ES-I3 (cell line): ENCODE results near the gene DNAJC1.
"Not testable (repeated sequence)": the region's sequence is repeated elsewhere in the genome, so short reads cannot be mapped to it uniquely, and the experiment has no call there.

ENCODE experiments used
- H3K36me3 ChIP-seq: 2 replicates; pipeline ENCODE4 v1.6.1; 2013; ENCODE audit warnings: mild to moderate bottlenecking, low read length, control low read depth, moderate library complexity; ENCODE audit not compliant: insufficient read depth
- H3K4me1 ChIP-seq: 2 replicates; pipeline ENCODE4 v1.6.1; 2013; ENCODE audit warnings: mild to moderate bottlenecking, control low read depth, low read length; ENCODE audit not compliant: insufficient read depth
- H3K9ac ChIP-seq: 2 replicates; pipeline ENCODE4 v1.6.1; 2013; ENCODE audit warnings: low read depth, mild to moderate bottlenecking, low read length, moderate library complexity
- H3K9me3 ChIP-seq: 2 replicates; pipeline ENCODE4 v1.6.1; 2013; ENCODE audit warnings: mild to moderate bottlenecking, low read length, moderate library complexity; ENCODE audit not compliant: control insufficient read depth, insufficient read depth

Gene DNAJC1

GRCh38 chr10:22003177-22003963 lies at the start of gene DNAJC1:
Gene DNAJC1, minus strand, starts transcription at chr10:22003730. Its CDS starts 296 bp downstream, at chr10:22003434.
- Histone ChIP-seq H3K9ac (peak within 1 kb of the TSS; percentile 85), H3K9me3 (no peaks in the 10 kb centered on the region; the same call in 1 of the 2 replicates), H3K4me1 (peaks cover 6% of the 10 kb centered on the region), H3K36me3 (no peaks in the 10 kb centered on the region)

GRCh38 chr10:22053048-22053447 lies 49.5 kb upstream of the DNAJC1 start:
- peaks cover 7% of the 10 kb centered on the region; the same call in 1 of the 2 replicates for H3K9me3 ChIP-seq
- H3K4me1 ChIP-seq = no peaks in the 10 kb centered on the region
- no peak overlapping the region for H3K9ac ChIP-seq
- H3K36me3 ChIP-seq = no peaks in the 10 kb centered on the region

- H3K9ac ChIP-seq = no peak overlapping the region
- H3K36me3 ChIP-seq = no peaks in the 10 kb centered on the region
- H3K4me1 ChIP-seq = no peaks in the 10 kb centered on the region
- peaks cover 4% of the 10 kb centered on the region; the same call in 1 of the 2 replicates for H3K9me3 ChIP-seq
Measured at GRCh38 chr10:22049635-22050034, 46.1 kb upstream of the DNAJC1 start.

- Histone ChIP-seq H3K4me1 (peaks cover 7% of the 10 kb centered on the region; the same call in 1 of the 2 replicates), H3K9ac (no peak overlapping the region), H3K36me3 (no peaks in the 10 kb centered on the region), H3K9me3 (peaks cover 3% of the 10 kb centered on the region; the same call in 1 of the 2 replicates)
Measured at GRCh38 chr10:22047812-22048211, 44.3 kb upstream of the DNAJC1 start.

- Histone ChIP-seq H3K9me3 (no peaks in the 10 kb centered on the region), H3K9ac (no peak overlapping the region), H3K36me3 (no peaks in the 10 kb centered on the region), H3K4me1 (peaks cover 14% of the 10 kb centered on the region)
Measured at GRCh38 chr10:22043327-22043633, 39.8 kb upstream of the DNAJC1 start.

GRCh38 chr10:22042557-22043326 lies 39.2 kb upstream of the DNAJC1 start:
- Histone ChIP-seq H3K9ac (no peak overlapping the region), H3K36me3 (no peaks in the 10 kb centered on the region), H3K9me3 (no peaks in the 10 kb centered on the region), H3K4me1 (peaks cover 14% of the 10 kb centered on the region)

GRCh38 chr10:22034333-22034732 lies 30.8 kb upstream of the DNAJC1 start:
- Histone ChIP-seq H3K4me1 (no peaks in the 10 kb centered on the region), H3K9me3 (peaks cover 6% of the 10 kb centered on the region; the same call in 1 of the 2 replicates), H3K9ac (no peak overlapping the region), H3K36me3 (no peaks in the 10 kb centered on the region)

GRCh38 chr10:22032268-22032667 lies 28.7 kb upstream of the DNAJC1 start:
- not testable (repeated sequence) for H3K9me3 ChIP-seq, H3K9ac ChIP-seq, H3K4me1 ChIP-seq, H3K36me3 ChIP-seq

GRCh38 chr10:22030421-22030820 lies 26.9 kb upstream of the DNAJC1 start:
- Histone ChIP-seq H3K36me3 (no peaks in the 10 kb centered on the region), H3K9me3 (peaks cover 6% of the 10 kb centered on the region; the same call in 1 of the 2 replicates), H3K9ac (no peak overlapping the region), H3K4me1 (no peaks in the 10 kb centered on the region)

- H3K9ac ChIP-seq = no peak overlapping the region
- no peaks in the 10 kb centered on the region for H3K4me1 ChIP-seq
- H3K9me3 ChIP-seq = peaks cover 3% of the 10 kb centered on the region; the same call in 1 of the 2 replicates
- no peaks in the 10 kb centered on the region for H3K36me3 ChIP-seq
Measured at GRCh38 chr10:22029445-22030236, 26.1 kb upstream of the DNAJC1 start.

GRCh38 chr10:22027364-22028238 lies 24.1 kb upstream of the DNAJC1 start:
- H3K9me3 ChIP-seq = peaks cover 3% of the 10 kb centered on the region; the same call in 1 of the 2 replicates
- no peaks in the 10 kb centered on the region for H3K4me1 ChIP-seq
- no peaks in the 10 kb centered on the region for H3K36me3 ChIP-seq

GRCh38 chr10:22026287-22026686 lies 22.8 kb upstream of the DNAJC1 start:
- H3K9me3 ChIP-seq = peaks cover 3% of the 10 kb centered on the region; the same call in 1 of the 2 replicates
- H3K4me1 ChIP-seq = no peaks in the 10 kb centered on the region
- no peak overlapping the region for H3K9ac ChIP-seq
- H3K36me3 ChIP-seq = no peaks in the 10 kb centered on the region

More at GRCh38 chr10:22027364-22028238, 24.1 kb upstream of the DNAJC1 start:
- no peak overlapping the region for H3K9ac ChIP-seq

- H3K9ac ChIP-seq = no peak overlapping the region
- no peaks in the 10 kb centered on the region for H3K4me1 ChIP-seq
- H3K9me3 ChIP-seq = peaks cover 3% of the 10 kb centered on the region; the same call in 1 of the 2 replicates
- no peaks in the 10 kb centered on the region for H3K36me3 ChIP-seq
Measured at GRCh38 chr10:22023508-22023907, 20.0 kb upstream of the DNAJC1 start.
